ENCODE data around the gene PRMT5.

- TF ChIP-seq SUZ12 (IDR thresholded peaks at IDR 0.05) (no peak), ELF4 (IDR thresholded peaks at IDR 0.05) (no peak), BHLHE40 (IDR thresholded peaks at IDR 0.05; ENCODE audit: borderline replicate concordance) (no peak), NFRKB (IDR thresholded peaks at IDR 0.05) (no peak), PKNOX1 (IDR thresholded peaks at IDR 0.05) (no peak), SP1 (IDR thresholded peaks at IDR 0.05) (no peak), HDGF (IDR thresholded peaks at IDR 0.05; ENCODE audit: borderline replicate concordance) (no peak)
These were observed 6.0 kb upstream of the PRMT5 start for GRCh38 chr14:22935156-22935555.

All from HEK293T (cell line).